ENCODE data around the gene ZDBF2.
"Not testable (repeated sequence)": the region's sequence is repeated elsewhere in the genome, so short reads cannot be mapped to it uniquely, and the experiment has no call there.

Gene ZDBF2

GRCh38 chr2:206253777-206254166, 20.7 kb upstream of the ZDBF2 start:
- ATAC-seq = no peak
- H3K4me1 Mint-ChIP-seq = no peaks in the 10 kb centered on the region
- no peak overlapping the region for H3K27ac Mint-ChIP-seq
- H3K9me3 Mint-ChIP-seq = peaks cover 0 to 26% of the 10 kb centered on the region in 2 donors
- H3K4me3 Mint-ChIP-seq = no peak overlapping the region
- peaks cover 88% of the 10 kb centered on the region for H3K27me3 Mint-ChIP-seq
- DNase-seq = no peak

GRCh38 chr2:206255003-206255402, 19.5 kb upstream of the ZDBF2 start:
- ATAC-seq = no peak

GRCh38 chr2:206256706-206257205, 17.7 kb upstream of the ZDBF2 start:
- Mint-ChIP-seq H3K4me1 (peaks cover 8% of the 10 kb centered on the region), H3K27ac (no peak overlapping the region), H3K9me3 (peaks cover 0 to 18% of the 10 kb centered on the region in 2 donors), H3K27me3 (peaks cover 85% of the 10 kb centered on the region), H3K4me3 (no peak overlapping the region)
- ATAC-seq (no peak), DNase-seq (no peak)

More at GRCh38 chr2:206255003-206255402, 19.5 kb upstream of the ZDBF2 start:
- DNase-seq = no peak
- Mint-ChIP-seq H3K4me1 (peaks cover 7% of the 10 kb centered on the region), H3K27me3 (peaks cover 84% of the 10 kb centered on the region), H3K4me3 (no peak overlapping the region), H3K9me3 (peaks cover 0 to 26% of the 10 kb centered on the region in 2 donors), H3K27ac (no peak overlapping the region)

- Mint-ChIP-seq H3K27ac (no peak overlapping the region), H3K4me3 (no peak overlapping the region), H3K27me3 (peaks cover 85% of the 10 kb centered on the region), H3K9me3 (peaks cover 0 to 16% of the 10 kb centered on the region in 2 donors), H3K4me1 (peaks cover 8% of the 10 kb centered on the region)
- ATAC-seq (no peak), DNase-seq (no peak)
Observed at GRCh38 chr2:206257350-206257749, 17.1 kb upstream of the ZDBF2 start.

GRCh38 chr2:206257861-206258260, 16.6 kb upstream of the ZDBF2 start:
- no peak overlapping the region for H3K4me3 Mint-ChIP-seq
- H3K4me1 Mint-ChIP-seq = peaks cover 8% of the 10 kb centered on the region
- no peak overlapping the region for H3K27ac Mint-ChIP-seq
- peaks cover 0 to 11% of the 10 kb centered on the region in 2 donors for H3K9me3 Mint-ChIP-seq
- DNase-seq (no peak), ATAC-seq (no peak)
- H3K27me3 Mint-ChIP-seq = peaks cover 85% of the 10 kb centered on the region

- ATAC-seq, H3K9me3 Mint-ChIP-seq, H3K4me1 Mint-ChIP-seq, H3K4me3 Mint-ChIP-seq, H3K27ac Mint-ChIP-seq, DNase-seq: not testable (repeated sequence)
- peaks cover 85% of the 10 kb centered on the region for H3K27me3 Mint-ChIP-seq
Observed at GRCh38 chr2:206258615-206259014, 15.8 kb upstream of the ZDBF2 start.

- no peak for ATAC-seq
- no peak for DNase-seq
- H3K27me3 Mint-ChIP-seq = peaks cover 85% of the 10 kb centered on the region
- H3K4me3 Mint-ChIP-seq = no peak overlapping the region
- H3K4me1 Mint-ChIP-seq = peaks cover 8% of the 10 kb centered on the region
- no peaks in the 10 kb centered on the region for H3K9me3 Mint-ChIP-seq
- no peak overlapping the region for H3K27ac Mint-ChIP-seq
Observed at GRCh38 chr2:206259376-206260187, 14.9 kb upstream of the ZDBF2 start.

- H3K4me3 Mint-ChIP-seq = no peak overlapping the region
- DNase-seq (no peak), ATAC-seq (peak; percentile 59)
Observed at GRCh38 chr2:206260188-206261012, 14.1 kb upstream of the ZDBF2 start.

GRCh38 chr2:206263959-206264603, 10.4 kb upstream of the ZDBF2 start:
- Mint-ChIP-seq H3K4me1 (peaks cover 8% of the 10 kb centered on the region), H3K9me3 (no peaks in the 10 kb centered on the region), H3K4me3 (peak overlapping the region; percentile 27 to 36), H3K27ac (no peak overlapping the region), H3K27me3 (peaks cover 84% of the 10 kb centered on the region)
- ATAC-seq = no peak
- no peak for DNase-seq

More at GRCh38 chr2:206260188-206261012, 14.1 kb upstream of the ZDBF2 start:
- H3K27ac Mint-ChIP-seq = no peak overlapping the region
- no peaks in the 10 kb centered on the region for H3K9me3 Mint-ChIP-seq
- peaks cover 8% of the 10 kb centered on the region for H3K4me1 Mint-ChIP-seq
- H3K27me3 Mint-ChIP-seq = peaks cover 84% of the 10 kb centered on the region

- ATAC-seq (peak; percentile 37), DNase-seq (no peak)
- Mint-ChIP-seq H3K9me3 (no peaks in the 10 kb centered on the region), H3K4me3 (no peak overlapping the region), H3K4me1 (no peaks in the 10 kb centered on the region), H3K27ac (no peak overlapping the region), H3K27me3 (peaks cover 75% of the 10 kb centered on the region)
Observed at GRCh38 chr2:206266130-206267125, 8.0 kb upstream of the ZDBF2 start.

- H3K4me3 Mint-ChIP-seq = no peak overlapping the region
- H3K4me1 Mint-ChIP-seq = no peaks in the 10 kb centered on the region
- DNase-seq (no peak), ATAC-seq (no peak)
- peaks cover 74% of the 10 kb centered on the region for H3K27me3 Mint-ChIP-seq
- H3K27ac Mint-ChIP-seq = no peak overlapping the region
- no peaks in the 10 kb centered on the region for H3K9me3 Mint-ChIP-seq
Observed at GRCh38 chr2:206267567-206267966, 6.9 kb upstream of the ZDBF2 start.

- H3K4me1 Mint-ChIP-seq = peaks cover 19% of the 10 kb centered on the region
- DNase-seq (no peak), ATAC-seq (no peak)
- peaks cover 0 to 5% of the 10 kb centered on the region in 2 donors for H3K9me3 Mint-ChIP-seq
- H3K4me3 Mint-ChIP-seq = no peak overlapping the region
- H3K27ac Mint-ChIP-seq = no peak overlapping the region
- H3K27me3 Mint-ChIP-seq = peaks cover 68% of the 10 kb centered on the region
Observed at GRCh38 chr2:206271065-206271464, 3.4 kb upstream of the ZDBF2 start.

- peaks cover 0 to 5% of the 10 kb centered on the region in 2 donors for H3K9me3 Mint-ChIP-seq
- peaks cover 63% of the 10 kb centered on the region for H3K27me3 Mint-ChIP-seq
- peaks cover 19% of the 10 kb centered on the region for H3K4me1 Mint-ChIP-seq
- peak overlapping the region; percentile 91 to 96 for H3K4me3 Mint-ChIP-seq
- H3K27ac Mint-ChIP-seq = no peak overlapping the region
- DNase-seq (no peak), ATAC-seq (peak; percentile 21)
Observed at GRCh38 chr2:206273905-206274304, 558 bp upstream of the ZDBF2 start.

- Mint-ChIP-seq H3K27me3 (peaks cover 53% of the 10 kb centered on the region), H3K4me3 (peak overlapping the region; percentile 80 to 90), H3K4me1 (peaks cover 19% of the 10 kb centered on the region), H3K27ac (peak overlapping the region; percentile 88 to 95), H3K9me3 (peaks cover 0 to 5% of the 10 kb centered on the region in 2 donors)
- DNase-seq (no peak), ATAC-seq (peak; percentile 54)
Observed at GRCh38 chr2:206275312-206276055, 1.0 kb downstream of the ZDBF2 start.

Data from stimulated activated naive CD8-positive, alpha-beta T cell treated with anti-CD3 and anti-CD28 coated beads, Interleukin-15, amount 100 ng/mL, for 72 hours (primary cell).